Nephron (organoid): ENCODE data around the gene AKR1E2.

Experiments
- H3K27ac Mint-ChIP-seq, 3 experiments: 2 replicates each; pipeline ENCODE4 v1.8.0; 2020; ENCODE audit warnings: mixed read lengths in 3 of 3, mild to moderate bottlenecking in 2 of 3, moderate library complexity in 1 of 3
- H3K27me3 Mint-ChIP-seq: 2 replicates; pipeline ENCODE4 v1.8.0; 2021; ENCODE audit warnings: low read depth, mild to moderate bottlenecking, moderate library complexity, mixed read lengths
- H3K36me3 Mint-ChIP-seq: 2 replicates; pipeline ENCODE4 v1.8.0; 2020; ENCODE audit warnings: low read depth, mixed read lengths
- H3K4me1 Mint-ChIP-seq: 2 replicates; pipeline ENCODE4 v1.8.0; 2020; ENCODE audit warnings: mixed read lengths
- H3K4me3 Mint-ChIP-seq, 3 experiments: 2 replicates each; pipeline ENCODE4 v1.8.0; 2020; ENCODE audit warnings: mild to moderate bottlenecking in 3 of 3, mixed read lengths in 3 of 3, moderate library complexity in 2 of 3
- H3K9me3 Mint-ChIP-seq: 2 replicates; pipeline ENCODE4 v1.8.0; 2020; ENCODE audit warnings: mixed read lengths
- TF ChIP-seq, protein P1 (sequence below), 3 experiments: fragments of 200-600 bp; sonication (generic); IDR thresholded peaks; one replicate each; pipeline ENCODE4 v1.5.0; 2021; ENCODE audit warnings: antibody characterized with exemption in 3 of 3; ENCODE audit not compliant: unreplicated experiment in 3 of 3

The AKR1E2 gene

DNA sequence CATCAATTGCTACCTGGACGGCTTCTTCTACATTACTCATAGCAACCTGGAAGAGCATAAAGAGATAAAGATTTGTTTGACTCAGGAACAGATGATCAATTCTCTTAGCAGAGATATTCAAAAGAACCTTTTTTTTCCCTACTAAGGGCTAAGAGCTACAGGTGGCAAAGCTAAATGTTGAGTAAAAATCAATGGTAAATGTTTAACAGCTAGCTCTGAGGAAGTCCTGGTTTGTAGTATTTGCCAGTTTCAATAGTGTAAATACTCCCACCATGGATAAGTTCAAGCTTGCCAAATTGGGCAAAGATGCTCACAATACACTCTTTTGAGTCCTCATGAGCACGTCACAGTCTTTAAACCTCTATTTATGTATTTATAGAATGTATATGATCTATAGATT, 64.0 kb downstream of the AKR1E2 start:
- H3K27me3 Mint-ChIP-seq: no peaks in the 10 kb centered on the region
- TF ChIP-seq, protein P1, sequence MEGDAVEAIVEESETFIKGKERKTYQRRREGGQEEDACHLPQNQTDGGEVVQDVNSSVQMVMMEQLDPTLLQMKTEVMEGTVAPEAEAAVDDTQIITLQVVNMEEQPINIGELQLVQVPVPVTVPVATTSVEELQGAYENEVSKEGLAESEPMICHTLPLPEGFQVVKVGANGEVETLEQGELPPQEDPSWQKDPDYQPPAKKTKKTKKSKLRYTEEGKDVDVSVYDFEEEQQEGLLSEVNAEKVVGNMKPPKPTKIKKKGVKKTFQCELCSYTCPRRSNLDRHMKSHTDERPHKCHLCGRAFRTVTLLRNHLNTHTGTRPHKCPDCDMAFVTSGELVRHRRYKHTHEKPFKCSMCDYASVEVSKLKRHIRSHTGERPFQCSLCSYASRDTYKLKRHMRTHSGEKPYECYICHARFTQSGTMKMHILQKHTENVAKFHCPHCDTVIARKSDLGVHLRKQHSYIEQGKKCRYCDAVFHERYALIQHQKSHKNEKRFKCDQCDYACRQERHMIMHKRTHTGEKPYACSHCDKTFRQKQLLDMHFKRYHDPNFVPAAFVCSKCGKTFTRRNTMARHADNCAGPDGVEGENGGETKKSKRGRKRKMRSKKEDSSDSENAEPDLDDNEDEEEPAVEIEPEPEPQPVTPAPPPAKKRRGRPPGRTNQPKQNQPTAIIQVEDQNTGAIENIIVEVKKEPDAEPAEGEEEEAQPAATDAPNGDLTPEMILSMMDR (IDR thresholded peaks at IDR 0.05; ENCODE audit: unreplicated experiment in 3 of 3): no peak
- H3K4me3 Mint-ChIP-seq: no peak overlapping the region
- H3K4me1 Mint-ChIP-seq: peaks cover 12% of the 10 kb centered on the region
- H3K9me3 Mint-ChIP-seq: peaks cover 2% of the 10 kb centered on the region
- no peak overlapping the region for H3K27ac Mint-ChIP-seq
- H3K36me3 Mint-ChIP-seq: no peaks in the 10 kb centered on the region

DNA sequence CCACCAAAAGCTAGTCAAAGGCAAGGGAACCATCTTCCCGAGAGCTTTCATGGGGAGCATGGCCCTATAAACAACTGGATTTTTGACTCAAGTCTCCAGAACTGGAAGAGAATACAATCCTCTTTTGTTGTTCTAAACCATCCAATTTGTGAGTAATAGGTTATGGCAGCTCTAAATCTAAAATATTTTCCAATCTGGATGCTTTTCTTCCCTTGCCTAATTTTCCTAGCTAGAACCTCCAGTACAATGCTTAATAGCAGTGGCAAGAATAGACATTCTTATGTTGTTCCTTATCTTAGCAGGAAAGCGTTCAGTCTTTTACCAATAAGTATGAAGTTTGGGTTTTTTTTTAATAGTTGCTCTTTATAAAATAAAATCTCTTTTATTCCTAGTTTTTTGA, 66.7 kb downstream of the AKR1E2 start:
- H3K4me3 Mint-ChIP-seq: no peak overlapping the region
- TF ChIP-seq, protein P1 (IDR thresholded peaks at IDR 0.05; ENCODE audit: unreplicated experiment in 3 of 3): no peak
- no peaks in the 10 kb centered on the region for H3K9me3 Mint-ChIP-seq
- peaks cover 7% of the 10 kb centered on the region for H3K4me1 Mint-ChIP-seq
- no peak overlapping the region for H3K27ac Mint-ChIP-seq
- no peaks in the 10 kb centered on the region for H3K27me3 Mint-ChIP-seq
- no peaks in the 10 kb centered on the region for H3K36me3 Mint-ChIP-seq

DNA sequence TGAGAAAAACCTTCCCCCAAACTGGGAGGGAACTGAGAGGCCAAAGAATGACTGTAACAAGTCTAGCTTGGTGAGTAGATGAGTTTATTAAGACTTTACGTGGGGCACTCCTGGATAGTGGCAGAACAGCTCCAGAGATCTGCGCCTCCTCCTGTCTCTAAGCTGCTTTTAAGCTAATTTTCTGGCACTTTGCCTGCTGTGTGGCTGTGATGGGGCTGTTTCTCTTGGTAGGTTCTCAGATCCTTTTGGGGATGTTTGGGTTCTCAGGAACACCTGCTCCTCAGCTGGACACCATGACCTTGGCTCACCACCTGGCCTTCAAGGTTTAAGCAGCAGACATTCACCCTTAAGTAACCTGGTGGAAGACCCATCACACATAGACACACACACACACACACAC, 68.3 kb downstream of the AKR1E2 start:
- H3K27me3 Mint-ChIP-seq: no peaks in the 10 kb centered on the region
- H3K9me3 Mint-ChIP-seq: peaks cover 5% of the 10 kb centered on the region
- H3K4me1 Mint-ChIP-seq: no peaks in the 10 kb centered on the region
- no peak overlapping the region for H3K27ac Mint-ChIP-seq
- TF ChIP-seq, protein P1 (IDR thresholded peaks at IDR 0.05; ENCODE audit: unreplicated experiment in 3 of 3): no peak
- H3K4me3 Mint-ChIP-seq: no peak overlapping the region
- H3K36me3 Mint-ChIP-seq: no peaks in the 10 kb centered on the region
